Activated naive CD8-positive, alpha-beta T cell treated with anti-CD3 and anti-CD28 coated beads, Interleukin-2, amount 50 U/mL, for 24 hours (primary cell): ENCODE measurements around the gene PGP.

Experiments used
- ATAC-seq: fragments of 150-1000 bp; cut with Tn5 transposase; one replicate; pipeline ENCODE4 v1.10.0; 2021
- DNase-seq: peaks from one replicate; pipeline ENCODE4 v3.0.0; 2021
- H3K27ac Mint-ChIP-seq: one replicate; pipeline ENCODE4 v1.8.0; 2021; ENCODE audit warnings: mild to moderate bottlenecking, mixed read lengths
- H3K27me3 Mint-ChIP-seq: one replicate; pipeline ENCODE4 v1.8.0; 2021; ENCODE audit warnings: mixed read lengths
- H3K36me3 Mint-ChIP-seq: one replicate; pipeline ENCODE4 v1.8.0; 2021; ENCODE audit warnings: low read depth, mixed read lengths
- H3K4me1 Mint-ChIP-seq: one replicate; pipeline ENCODE4 v1.8.0; 2021; ENCODE audit warnings: mixed read lengths
- H3K4me3 Mint-ChIP-seq: one replicate; pipeline ENCODE4 v1.8.0; 2021; ENCODE audit warnings: mild to moderate bottlenecking, moderate library complexity, mixed read lengths
- H3K9me3 Mint-ChIP-seq: one replicate; pipeline ENCODE4 v1.8.0; 2021; ENCODE audit warnings: mixed read lengths

The PGP gene

GRCh38 chr16:2190659-2191445 is 23.8 kb downstream of the PGP start:
- Mint-ChIP-seq H3K27ac (no peak overlapping the region), H3K27me3 (peaks cover 10% of the 10 kb centered on the region), H3K36me3 (no peaks in the 10 kb centered on the region), H3K9me3 (no peaks in the 10 kb centered on the region), H3K4me1 (peaks cover 4% of the 10 kb centered on the region), H3K4me3 (no peak overlapping the region)
- DNase-seq = no peak
- ATAC-seq = no peak

DNA sequence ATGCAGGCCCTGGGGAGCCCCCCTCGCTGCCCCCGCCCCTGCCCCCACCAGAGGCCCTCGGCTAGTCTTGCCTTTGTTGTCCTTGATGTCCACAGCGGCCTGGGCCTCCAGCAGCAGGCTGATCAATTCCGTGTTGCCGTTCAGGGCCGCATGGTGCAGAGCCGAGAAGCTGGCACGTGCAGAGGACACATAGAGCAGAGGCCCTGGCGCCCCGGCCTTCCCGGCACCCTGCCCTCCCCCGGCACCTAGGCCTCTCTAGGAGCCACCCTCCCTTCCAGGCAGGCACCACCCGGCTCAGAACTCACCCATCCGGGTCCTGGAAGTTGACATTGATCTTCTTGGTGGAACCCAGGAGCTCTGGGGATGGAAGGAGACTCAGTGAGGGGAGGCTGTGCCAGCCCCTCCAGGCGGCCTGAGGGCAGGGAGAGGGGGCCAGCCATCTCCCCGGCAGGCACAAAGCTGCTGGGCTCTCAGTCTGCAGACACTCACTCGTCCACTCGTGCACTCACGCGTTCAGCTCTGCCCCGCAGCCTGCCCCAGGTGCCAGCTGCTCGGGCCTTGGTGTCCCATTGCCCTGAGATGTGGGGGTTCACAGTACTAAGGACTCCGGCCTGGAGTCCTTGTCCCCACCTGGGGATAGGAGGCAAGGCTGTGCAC is 24.5 kb downstream of the PGP start:
- H3K27ac Mint-ChIP-seq = no peak overlapping the region
- ATAC-seq (no peak), DNase-seq (no peak)
- H3K4me1 Mint-ChIP-seq = peaks cover 4% of the 10 kb centered on the region
- H3K9me3 Mint-ChIP-seq = no peaks in the 10 kb centered on the region
- peaks cover 9% of the 10 kb centered on the region for H3K27me3 Mint-ChIP-seq
- H3K36me3 Mint-ChIP-seq = no peaks in the 10 kb centered on the region
- no peak overlapping the region for H3K4me3 Mint-ChIP-seq

GRCh38 chr16:2189252-2189893 is 25.3 kb downstream of the PGP start:
- no peaks in the 10 kb centered on the region for H3K4me1 Mint-ChIP-seq
- no peak overlapping the region for H3K27ac Mint-ChIP-seq
- DNase-seq (no peak), ATAC-seq (no peak)
- no peak overlapping the region for H3K4me3 Mint-ChIP-seq
- no peaks in the 10 kb centered on the region for H3K36me3 Mint-ChIP-seq
- H3K9me3 Mint-ChIP-seq = no peaks in the 10 kb centered on the region
- peaks cover 2% of the 10 kb centered on the region for H3K27me3 Mint-ChIP-seq

DNA sequence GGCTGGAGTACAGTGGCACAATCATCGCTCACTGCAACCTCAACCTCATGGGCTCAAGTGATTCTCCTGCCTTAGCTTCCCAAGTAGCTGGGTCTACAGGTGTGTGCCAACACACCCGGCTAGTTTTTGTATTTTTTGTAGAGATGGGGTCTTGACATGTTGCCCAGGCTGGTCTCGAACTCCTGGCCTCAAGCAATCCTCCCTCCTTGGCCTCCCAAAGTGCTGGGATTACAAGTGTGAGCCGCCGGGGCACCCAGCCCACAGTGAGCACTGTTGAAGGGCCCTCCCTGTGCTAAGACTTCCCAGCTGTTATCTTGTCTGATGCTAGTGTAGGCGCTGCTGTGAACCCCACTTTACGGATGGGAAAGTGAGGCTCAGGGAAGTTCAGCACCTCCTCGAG is 26.2 kb downstream of the PGP start:
- Mint-ChIP-seq H3K4me1 (no peaks in the 10 kb centered on the region), H3K4me3 (no peak overlapping the region), H3K9me3 (no peaks in the 10 kb centered on the region), H3K27ac (no peak overlapping the region), H3K36me3 (no peaks in the 10 kb centered on the region), H3K27me3 (no peaks in the 10 kb centered on the region)
- ATAC-seq = no peak
- no peak for DNase-seq

- Mint-ChIP-seq H3K36me3 (no peaks in the 10 kb centered on the region), H3K27me3 (no peaks in the 10 kb centered on the region), H3K4me3 (no peak overlapping the region), H3K27ac (no peak overlapping the region), H3K9me3 (no peaks in the 10 kb centered on the region), H3K4me1 (no peaks in the 10 kb centered on the region)
- DNase-seq (no peak), ATAC-seq (no peak)
Observed at GRCh38 chr16:2187212-2187611, 27.4 kb downstream of the PGP start.

GRCh38 chr16:2186505-2186904 is 28.1 kb downstream of the PGP start:
- no peaks in the 10 kb centered on the region for H3K4me1 Mint-ChIP-seq
- DNase-seq (no peak), ATAC-seq (no peak)
- no peaks in the 10 kb centered on the region for H3K27me3 Mint-ChIP-seq
- H3K4me3 Mint-ChIP-seq = no peak overlapping the region
- H3K9me3 Mint-ChIP-seq = no peaks in the 10 kb centered on the region
- H3K27ac Mint-ChIP-seq = no peak overlapping the region
- no peaks in the 10 kb centered on the region for H3K36me3 Mint-ChIP-seq

DNA sequence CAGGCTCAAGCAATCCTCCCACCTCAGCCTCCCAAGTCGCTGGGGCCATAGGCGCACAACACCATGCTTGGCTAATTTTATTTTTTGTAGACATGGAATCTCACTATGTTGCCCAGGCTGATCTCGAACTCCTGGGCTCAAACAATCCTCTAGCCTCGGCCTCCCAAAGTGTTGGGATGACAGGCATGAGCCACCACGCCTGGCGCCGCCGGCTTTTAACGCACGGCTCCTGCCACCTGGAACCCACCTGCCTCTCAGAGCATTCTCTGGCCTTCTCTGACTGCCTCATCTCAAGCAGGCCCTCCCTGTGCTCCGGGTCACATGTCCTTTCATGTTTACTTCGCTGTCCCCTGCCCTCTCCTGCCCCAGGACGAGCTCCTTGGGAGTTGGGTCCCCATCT is 28.6 kb downstream of the PGP start:
- ATAC-seq = no peak
- Mint-ChIP-seq H3K9me3 (no peaks in the 10 kb centered on the region), H3K4me3 (no peak overlapping the region), H3K27ac (no peak overlapping the region), H3K27me3 (no peaks in the 10 kb centered on the region), H3K4me1 (no peaks in the 10 kb centered on the region), H3K36me3 (no peaks in the 10 kb centered on the region)
- no peak for DNase-seq

- Mint-ChIP-seq H3K36me3 (no peaks in the 10 kb centered on the region), H3K4me3 (no peak overlapping the region), H3K9me3 (no peaks in the 10 kb centered on the region), H3K27ac (no peak overlapping the region), H3K27me3 (no peaks in the 10 kb centered on the region), H3K4me1 (no peaks in the 10 kb centered on the region)
- DNase-seq (no peak), ATAC-seq (no peak)
Observed at GRCh38 chr16:2184962-2185361, 29.7 kb downstream of the PGP start.

- DNase-seq = no peak
- no peak overlapping the region for H3K4me3 Mint-ChIP-seq
- no peak overlapping the region for H3K27ac Mint-ChIP-seq
- no peaks in the 10 kb centered on the region for H3K4me1 Mint-ChIP-seq
- no peaks in the 10 kb centered on the region for H3K9me3 Mint-ChIP-seq
- H3K36me3 Mint-ChIP-seq = no peaks in the 10 kb centered on the region
- no peaks in the 10 kb centered on the region for H3K27me3 Mint-ChIP-seq
- no peak for ATAC-seq
Observed at GRCh38 chr16:2184346-2184745, 30.3 kb downstream of the PGP start.

DNA sequence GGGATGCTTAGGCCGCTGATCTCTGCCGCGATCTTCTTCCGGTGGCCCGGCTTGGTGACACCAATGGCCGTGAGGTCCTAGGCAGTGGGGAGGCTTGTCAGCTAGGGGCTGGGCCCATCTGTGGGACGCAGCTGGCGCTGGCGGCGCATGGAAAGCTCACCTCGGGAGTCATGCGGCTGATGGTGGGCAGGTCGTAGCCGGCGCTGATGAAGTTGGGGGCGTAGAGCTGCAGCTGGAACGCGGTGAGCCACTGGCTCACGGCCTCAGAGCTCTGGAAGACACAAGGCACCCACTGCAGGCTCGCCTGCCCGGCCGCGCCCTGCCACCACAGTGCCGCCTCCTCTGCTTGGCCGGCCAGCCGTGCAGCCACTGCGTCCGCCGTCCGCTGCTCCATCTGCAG is 31.0 kb downstream of the PGP start:
- no peaks in the 10 kb centered on the region for H3K9me3 Mint-ChIP-seq
- no peak overlapping the region for H3K27ac Mint-ChIP-seq
- no peaks in the 10 kb centered on the region for H3K4me1 Mint-ChIP-seq
- no peaks in the 10 kb centered on the region for H3K36me3 Mint-ChIP-seq
- no peak for DNase-seq
- no peak overlapping the region for H3K4me3 Mint-ChIP-seq
- H3K27me3 Mint-ChIP-seq = no peaks in the 10 kb centered on the region
- no peak for ATAC-seq

DNA sequence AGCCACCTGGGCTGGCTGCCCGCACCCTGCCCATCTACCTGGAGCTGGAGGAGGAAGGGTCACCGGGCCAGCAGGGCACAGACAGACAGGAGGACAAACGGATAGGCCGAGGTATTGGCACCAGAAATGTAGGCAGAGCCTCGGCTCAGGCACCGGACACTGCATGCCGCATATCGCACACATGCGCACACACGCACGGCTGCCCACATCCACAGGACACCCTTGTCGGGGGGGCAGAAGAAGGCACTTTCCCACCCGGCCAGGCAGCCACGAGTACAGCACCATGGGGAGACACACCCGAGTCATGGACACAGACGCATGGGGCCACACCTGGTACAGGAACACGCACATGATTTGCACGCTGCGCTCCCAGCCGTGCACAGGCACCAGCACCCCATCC is 32.7 kb downstream of the PGP start:
- Mint-ChIP-seq H3K4me1 (no peaks in the 10 kb centered on the region), H3K36me3 (no peaks in the 10 kb centered on the region), H3K27ac (no peak overlapping the region), H3K4me3 (no peak overlapping the region), H3K9me3 (no peaks in the 10 kb centered on the region), H3K27me3 (no peaks in the 10 kb centered on the region)
- no peak for DNase-seq
- ATAC-seq = no peak

GRCh38 chr16:2180962-2181923 is 33.4 kb downstream of the PGP start:
- Mint-ChIP-seq H3K36me3 (no peaks in the 10 kb centered on the region), H3K4me3 (no peak overlapping the region), H3K27ac (no peak overlapping the region), H3K9me3 (no peaks in the 10 kb centered on the region), H3K27me3 (no peaks in the 10 kb centered on the region), H3K4me1 (no peaks in the 10 kb centered on the region)
- ATAC-seq = no peak
- DNase-seq = no peak

GRCh38 chr16:2180461-2180860 is 34.2 kb downstream of the PGP start:
- ATAC-seq (no peak), DNase-seq (no peak)
- H3K4me3 Mint-ChIP-seq = no peak overlapping the region
- no peaks in the 10 kb centered on the region for H3K9me3 Mint-ChIP-seq
- no peaks in the 10 kb centered on the region for H3K4me1 Mint-ChIP-seq
- no peaks in the 10 kb centered on the region for H3K27me3 Mint-ChIP-seq
- peaks cover 3% of the 10 kb centered on the region for H3K36me3 Mint-ChIP-seq
- H3K27ac Mint-ChIP-seq = no peak overlapping the region

- DNase-seq = no peak
- H3K27ac Mint-ChIP-seq = no peak overlapping the region
- no peak overlapping the region for H3K4me3 Mint-ChIP-seq
- H3K4me1 Mint-ChIP-seq = no peaks in the 10 kb centered on the region
- H3K27me3 Mint-ChIP-seq = no peaks in the 10 kb centered on the region
- H3K9me3 Mint-ChIP-seq = no peaks in the 10 kb centered on the region
- H3K36me3 Mint-ChIP-seq = peaks cover 6% of the 10 kb centered on the region
- ATAC-seq = no peak
Observed at GRCh38 chr16:2179576-2179975, 35.1 kb downstream of the PGP start.
